Islet precursor cell (in vitro differentiated cells): ENCODE results near the gene SCGB1D1.
"Not testable (repeated sequence)": the region's sequence is repeated elsewhere in the genome, so short reads cannot be mapped to it uniquely, and the experiment has no call there.

ENCODE experiments used
- DNase-seq: peaks from one replicate; pipeline ENCODE4 v3.0.0-alpha.2; 2018

The SCGB1D1 gene

GRCh38 chr11:62169448-62169847, 20.6 kb upstream of the SCGB1D1 start:
- DNase-seq = no peak

- DNase-seq = no peak
Measured at GRCh38 chr11:62169935-62170334, 20.1 kb upstream of the SCGB1D1 start.

- DNase-seq = peak; percentile 89
Measured at GRCh38 chr11:62171261-62171723, 18.7 kb upstream of the SCGB1D1 start.

- DNase-seq = no peak
Measured at GRCh38 chr11:62172294-62172693, 17.7 kb upstream of the SCGB1D1 start.

- no peak for DNase-seq
Measured at GRCh38 chr11:62176766-62177165, 13.2 kb upstream of the SCGB1D1 start.

GRCh38 chr11:62179995-62180394, 10.0 kb upstream of the SCGB1D1 start:
- no peak for DNase-seq

- no peak for DNase-seq
Measured at GRCh38 chr11:62181097-62181496, 8.9 kb upstream of the SCGB1D1 start.

- DNase-seq = no peak
Measured at GRCh38 chr11:62182147-62182891, 7.7 kb upstream of the SCGB1D1 start.

- DNase-seq = no peak
Measured at GRCh38 chr11:62186195-62186594, 3.8 kb upstream of the SCGB1D1 start.

- DNase-seq = peak; percentile 70
Measured at GRCh38 chr11:62193952-62194351, 3.9 kb downstream of the SCGB1D1 start.

GRCh38 chr11:62195010-62195409, 5.0 kb downstream of the SCGB1D1 start:
- DNase-seq = not testable (repeated sequence)

GRCh38 chr11:62195945-62196344, 5.9 kb downstream of the SCGB1D1 start:
- no peak for DNase-seq

- DNase-seq = not testable (repeated sequence)
Measured at GRCh38 chr11:62197400-62197799, 7.4 kb downstream of the SCGB1D1 start.

GRCh38 chr11:62201376-62201775, 11.4 kb downstream of the SCGB1D1 start:
- no peak for DNase-seq

GRCh38 chr11:62202910-62203309, 12.9 kb downstream of the SCGB1D1 start:
- no peak for DNase-seq

- no peak for DNase-seq
Measured at GRCh38 chr11:62204430-62204829, 14.4 kb downstream of the SCGB1D1 start.

- DNase-seq = no peak
Measured at GRCh38 chr11:62205441-62205840, 15.4 kb downstream of the SCGB1D1 start.

- DNase-seq = not testable (repeated sequence)
Measured at GRCh38 chr11:62206276-62207066, 16.5 kb downstream of the SCGB1D1 start.

- no peak for DNase-seq
Measured at GRCh38 chr11:62208785-62209144, 18.7 kb downstream of the SCGB1D1 start.

- no peak for DNase-seq
Measured at GRCh38 chr11:62217191-62217748, 27.3 kb downstream of the SCGB1D1 start.

- no peak for DNase-seq
Measured at GRCh38 chr11:62221498-62221897, 31.5 kb downstream of the SCGB1D1 start.

GRCh38 chr11:62223095-62223494, 33.1 kb downstream of the SCGB1D1 start:
- DNase-seq = no peak

- no peak for DNase-seq
Measured at GRCh38 chr11:62233730-62234129, 43.7 kb downstream of the SCGB1D1 start.

- no peak for DNase-seq
Measured at GRCh38 chr11:62236187-62236586, 46.2 kb downstream of the SCGB1D1 start.
